ENCODE data around the gene E2F6. TPM values are rescaled to one million over a fixed set of nuclear protein-coding genes. Genes with fewer than 3 reads are reported as not detected.

The E2F6 gene
- total and polyA plus RNA-seq, 9 of the 15 experiments (the other 6 are each of a cell fraction or from before 2014, with no cell fraction given), result 13.6 to 33.9 (median 26.1) TPM

GRCh38 chr2:11465485-11466306 lies at the start of gene E2F6 (continued):
- TF ChIP-seq SMAD1 (IDR thresholded peaks at IDR 0.05; ENCODE audit: low read depth, low read length, partially characterized antibody) (peak; percentile 59), ZNF24 (IDR thresholded peaks at IDR 0.05) (peak; percentile 8; the same call in 1 of the 2 replicates), ATF2 (CRISPR knock-in tag; IDR thresholded peaks at IDR 0.05) (peak; percentile 78; the same call in 1 of the 2 replicates), NELFE (IDR thresholded peaks at IDR 0.05; ENCODE audit: insufficient read depth, insufficient read length) (no peak), TCF7L2 (IDR thresholded peaks at IDR 0.05; ENCODE audit: low read depth, low read length) (no peak), CBX5 (IDR thresholded peaks at IDR 0.05; ENCODE audit: borderline replicate concordance, low read depth) (no peak), GATAD2B (IDR thresholded peaks at IDR 0.05; ENCODE audit: borderline replicate concordance) (peak; percentile 70; the same call in 1 of the 2 replicates), ZEB2 (IDR thresholded peaks at IDR 0.05) (no peak), SRSF7 (optimal IDR thresholded peaks at IDR 0.05; ENCODE audit: low read depth, low read length) (no peak), ZNF644 (tag; IDR thresholded peaks at IDR 0.05; ENCODE audit: low read depth) (0 out of 2 replicates have a peak, but pooled peaks have one; percentile 30), GTF3C2 (IDR thresholded peaks at IDR 0.05; ENCODE audit: borderline replicate concordance, extremely low read depth, insufficient read length) (no peak), ZNF511 (CRISPR knock-in tag; IDR thresholded peaks at IDR 0.05) (peak; percentile 99), RREB1 (CRISPR knock-in tag; IDR thresholded peaks at IDR 0.05) (peak; percentile 77; the same call in 1 of the 2 replicates), ARID1B (IDR thresholded peaks at IDR 0.05) (peak; percentile 64), KAT8 (IDR thresholded peaks at IDR 0.05; ENCODE audit: low read depth) (no peak), CREBBP (IDR thresholded peaks at IDR 0.05; ENCODE audit: low read depth, low read length) (no peak), SAFB (IDR thresholded peaks at IDR 0.05; ENCODE audit: borderline replicate concordance, low read depth, low read length) (no peak)

Data from K562 (cell line).